Heart right ventricle (tissue), 16 donors: ENCODE measurements around the gene TAGLN3. TPM values are rescaled to one million over a fixed set of nuclear protein-coding genes. Genes with fewer than 3 reads are reported as not detected.

Experiments used
- ATAC-seq, 8 donors: fragments of 200-7000 bp; cut with Tn5 transposase; one replicate each; pipeline ENCODE4 v1.9.1; 2020; ENCODE audit warnings: mild to moderate bottlenecking in 8 of 8, moderate library complexity in 8 of 8, moderate number of reproducible peaks in 1 of 8
- DNase-seq, 2 donors: peaks; one replicate each; pipeline ENCODE4 v3.0.0-alpha.2; 2020
- H3K27ac ChIP-seq, 10 donors: fragments of 200-600 bp; sonication (generic) in 2 of 10; one replicate each; pipeline versions ENCODE4 v1.5.0 to v1.8.0; 2020 to 2022; ENCODE audit warnings: mild to moderate bottlenecking in 3 of 10
- H3K27me3 ChIP-seq, 7 donors: fragments of 200-600 bp; one replicate each; pipeline ENCODE4 v1.8.0; 2021 to 2022; ENCODE audit warnings: mild to moderate bottlenecking in 2 of 7
- H3K36me3 ChIP-seq, 9 donors: fragments of 200-600 bp; sonication (generic) in 1 of 9; one replicate each; pipeline versions ENCODE4 v1.5.0 to v1.8.0; 2020 to 2022; ENCODE audit warnings: mild to moderate bottlenecking in 2 of 9
- H3K4me1 ChIP-seq, 9 donors: fragments of 200-600 bp; sonication (generic) in 1 of 9; one replicate each; pipeline versions ENCODE4 v1.5.0 to v1.8.0; 2020 to 2022; ENCODE audit warnings: mild to moderate bottlenecking in 4 of 9
- H3K4me3 ChIP-seq, 10 donors: fragments of 200-600 bp; sonication (generic) in 2 of 10; one replicate each; pipeline versions ENCODE4 v1.5.0 to v1.8.0; 2020 to 2022; ENCODE audit warnings: mild to moderate bottlenecking in 7 of 10, moderate library complexity in 2 of 10
- H3K9me3 ChIP-seq, 11 donors: fragments of 200-600 bp in 10 of 11; sonication (generic) in 2 of 11; one replicate each; pipeline versions ENCODE4 v1.5.0 to v1.8.0; 2013 to 2022; ENCODE audit warnings: mild to moderate bottlenecking in 2 of 11, control low read depth in 1 of 11, moderate library complexity in 1 of 11
- CTCF ChIP-seq, 9 donors: fragments of 200-600 bp; sonication (generic) in 2 of 9; IDR thresholded peaks; one replicate each; pipeline versions ENCODE4 v1.5.0 to v1.8.0; 2021 to 2022; ENCODE audit warnings: antibody characterized with exemption in 9 of 9, mild to moderate bottlenecking in 5 of 9, moderate library complexity in 1 of 9
- WGBS, 2 donors: extraction: QIAGEN DNeasy Blood & Tissue Kit; methylation state at CpG; one replicate each; pipeline ENCODE4 v1.1.7; 2013; ENCODE audit warnings: inconsistent platforms in 1 of 2; 5-methylcytosine and 5-hydroxymethylcytosine counted together
- intact Hi-C, 10 donors: fragments of 100-400 bp; cut with DNase I; formaldehyde crosslinking; loops; one replicate each; pipeline versions ENCODE4 v1.11.1 to v1.14.2; 2022
- polyA plus RNA-seq, 2 donors: library from polyadenylated mRNA; stranded (reverse); fragments of 200-250 nt; gene quantifications; one replicate each; pipeline ENCODE4 v1.2.3, GENCODE V29; 2013
- total RNA-seq, 10 donors: library from RNA; stranded (reverse); fragmentation: NEBNext Ultra II Directional in 3 of 10; extraction: Animal tissue kit (Norgen Biotek cat#: 25700) in 3 of 10; gene quantifications; one replicate each; pipeline versions ENCODE4 v1.2.1 to v1.2.4, GENCODE V29; 2021 to 2023
- donor health status: Arrhythmogenic right ventricular cardiomyopathy.
- donor health status: ischemic (EF 13 %, LVEDD 7.1; RV severe dilation, severe dysfunction).
- donor health status: healthy with polysubstance abuse.
- donor health status: DM: no; HTN: yes; CAD: no.
- donor health status: DM: no; HTN: no; CAD: no.
- donor health status: ischemic (EF 25% LVEDD 6.9; RV normal size, moderate dysfunction).
- donor health status: ischemic (EF 25% LVEDD 5.7; RV mildly dilated, moderate dysfunction).
- donor health status: healthy.
- donor health status: DM: yes; HTN: yes; CAD: no.
- donor health status: Ischemic cardiomyopathy.
- donor health status: ischemic (EF 35%, LVEDD 5.7; RV mildly dilated, moderate dysfunction).
- donor health status: nonischemic (EF 11% LVEDD 7.7; RV severe dilation, severe dysfunction).
- donor health status: DM: yes; HTN: yes; CAD: no.
- donor health status: PGD.
- donor health status: ischemic (EF 29% LVEDD 5.4; RV normal size, mild dysfunction).
- donor health status: nonischemic (EF 23%, LVEDD 6.1; RV moderate dilation, normal function).

The TAGLN3 gene
- total and polyA plus RNA-seq, 12 donors: 0.10 to 1.1 (median 0.58) TPM; not detected in 3

- no peak for TF ChIP-seq CTCF (IDR thresholded peaks at IDR 0.05)
- ATAC-seq: no peak
- intact Hi-C loops: loop anchor here in 1 of 10 donors (10.0 kb wide), 1 partner anchor 45 kb away; no protein-coding TSS in a partner anchor
Observed at GRCh38 chr3:111999484-112000324, 982 bp downstream of the TAGLN3 start.

DNA sequence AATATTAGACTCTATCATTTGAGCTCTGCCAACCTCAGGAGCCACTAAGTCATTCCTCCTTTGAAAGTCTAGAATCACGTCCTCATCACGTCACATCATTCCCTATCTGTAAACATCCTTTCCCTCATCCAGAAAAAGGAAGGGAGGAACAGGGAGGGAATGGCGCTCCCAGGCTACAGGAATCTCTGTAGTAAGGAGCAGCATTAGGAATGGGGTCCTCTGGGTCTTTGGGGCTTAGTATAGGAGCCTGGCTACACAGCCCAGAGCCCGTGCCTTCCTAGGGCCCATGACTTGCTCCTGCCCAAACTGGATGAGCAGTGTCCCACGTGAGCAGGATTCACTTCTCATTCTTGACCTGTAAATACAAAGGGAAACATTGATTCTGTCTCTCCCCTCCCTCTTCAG is 1.6 kb downstream of the TAGLN3 start:
- ATAC-seq (no peak), DNase-seq (no peak)
- intact Hi-C loops: no loop called here
- WGBS, 2 donors: 90 to 93% methylated on average over 5 of the region's 5 CpGs
- H3K4me3 ChIP-seq: no peak overlapping the region
- peaks cover 0 to 30% (median 0%) of the 10 kb centered on the region in 7 donors for H3K27me3 ChIP-seq
- no peak for TF ChIP-seq CTCF (IDR thresholded peaks at IDR 0.05)
- H3K36me3 ChIP-seq: no peaks in the 10 kb centered on the region
- H3K27ac ChIP-seq: no peak overlapping the region
- H3K4me1 ChIP-seq: peaks cover 0 to 23% (median 13%) of the 10 kb centered on the region in 9 donors
- H3K9me3 ChIP-seq: no peaks in the 10 kb centered on the region

More at GRCh38 chr3:111999484-112000324, 982 bp downstream of the TAGLN3 start:
- no peak overlapping the region for H3K27ac ChIP-seq
- H3K4me3 ChIP-seq: peak overlapping the region in 9 of 10 donors; percentile 26 to 57 (median 48)
- no peaks in the 10 kb centered on the region for H3K9me3 ChIP-seq
- no peaks in the 10 kb centered on the region for H3K36me3 ChIP-seq
- H3K4me1 ChIP-seq: peaks cover 0 to 23% (median 13%) of the 10 kb centered on the region in 9 donors
- DNase-seq: no peak
- WGBS, 2 donors: 38% methylated on average over 19 of the region's 19 CpGs
- peaks cover 0 to 30% (median 0%) of the 10 kb centered on the region in 7 donors for H3K27me3 ChIP-seq

DNA sequence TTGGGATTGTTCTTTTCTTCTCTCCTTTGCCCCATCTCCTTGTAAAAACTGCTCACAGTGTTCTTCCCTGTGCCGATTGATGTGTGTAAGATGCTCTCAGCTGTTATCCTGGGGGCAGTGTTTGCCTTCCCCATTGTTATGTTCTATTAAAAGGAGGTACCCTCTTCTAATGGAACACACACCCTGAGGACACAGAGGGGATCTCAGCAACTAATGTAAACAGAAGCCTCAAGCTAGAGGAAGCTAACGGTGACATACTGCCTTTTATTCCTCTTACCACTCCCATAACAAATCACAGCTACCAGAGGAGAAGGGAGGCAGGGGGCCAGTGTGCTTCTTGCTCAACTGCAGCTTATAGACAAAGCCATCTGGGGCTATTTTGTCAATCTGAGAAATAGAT is 2.2 kb downstream of the TAGLN3 start:
- DNase-seq (no peak), ATAC-seq (no peak)
- Histone ChIP-seq H3K36me3 (no peaks in the 10 kb centered on the region), H3K27ac (no peak overlapping the region), H3K4me1 (peaks cover 0 to 23% (median 13%) of the 10 kb centered on the region in 9 donors), H3K9me3 (no peaks in the 10 kb centered on the region), H3K4me3 (no peak overlapping the region), H3K27me3 (peaks cover 0 to 30% (median 0%) of the 10 kb centered on the region in 7 donors)
- 88 to 89% methylated on average over 2 of the region's 2 CpGs for WGBS, 2 donors
- intact Hi-C loops: no loop called here
- TF ChIP-seq CTCF (IDR thresholded peaks at IDR 0.05): no peak

- H3K4me3 ChIP-seq: no peak overlapping the region
- TF ChIP-seq CTCF (IDR thresholded peaks at IDR 0.05): no peak
- no peak for ATAC-seq
- intact Hi-C loops: no loop called here
- no peak for DNase-seq
- no peaks in the 10 kb centered on the region for H3K9me3 ChIP-seq
- H3K4me1 ChIP-seq: peaks cover 0 to 23% (median 13%) of the 10 kb centered on the region in 9 donors
- no peaks in the 10 kb centered on the region for H3K36me3 ChIP-seq
- 95 to 97% methylated on average over 2 of the region's 2 CpGs for WGBS, 2 donors
- no peak overlapping the region for H3K27ac ChIP-seq
- H3K27me3 ChIP-seq: peaks cover 0 to 30% (median 0%) of the 10 kb centered on the region in 7 donors
Observed at GRCh38 chr3:112001526-112001925, 2.8 kb downstream of the TAGLN3 start.
